GM12872 (cell line): ENCODE results near the gene GABBR2.

Experiments used
- TF ChIP-seq, protein P1 (sequence below): IDR thresholded peaks from 3 replicates; pipeline ENCODE4 v1.5.1; 2011; ENCODE audit warnings: low read depth, mild to moderate bottlenecking, low read length, moderate library complexity; ENCODE audit not compliant: insufficient read depth

Gene GABBR2

DNA sequence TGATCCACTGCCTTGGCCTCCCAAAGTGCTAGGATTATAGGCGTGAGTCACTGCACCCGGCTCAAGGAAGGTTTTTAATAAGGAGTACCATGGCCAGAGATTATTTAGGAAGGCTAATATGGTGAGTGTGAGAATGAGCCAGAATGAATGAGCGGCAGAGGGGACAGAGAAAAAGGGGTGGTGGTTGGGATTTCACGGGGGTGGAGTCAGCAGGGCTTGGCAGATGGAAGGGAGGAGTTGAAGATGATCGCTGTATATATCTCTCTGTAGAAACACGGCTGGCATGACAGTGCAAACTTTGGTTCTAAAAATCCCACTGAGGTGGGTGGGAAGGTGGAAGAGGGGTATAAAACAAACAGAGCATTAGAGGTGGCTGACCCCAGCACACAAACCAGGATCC, 276.6 kb downstream of the GABBR2 start:
- TF ChIP-seq, protein P1, sequence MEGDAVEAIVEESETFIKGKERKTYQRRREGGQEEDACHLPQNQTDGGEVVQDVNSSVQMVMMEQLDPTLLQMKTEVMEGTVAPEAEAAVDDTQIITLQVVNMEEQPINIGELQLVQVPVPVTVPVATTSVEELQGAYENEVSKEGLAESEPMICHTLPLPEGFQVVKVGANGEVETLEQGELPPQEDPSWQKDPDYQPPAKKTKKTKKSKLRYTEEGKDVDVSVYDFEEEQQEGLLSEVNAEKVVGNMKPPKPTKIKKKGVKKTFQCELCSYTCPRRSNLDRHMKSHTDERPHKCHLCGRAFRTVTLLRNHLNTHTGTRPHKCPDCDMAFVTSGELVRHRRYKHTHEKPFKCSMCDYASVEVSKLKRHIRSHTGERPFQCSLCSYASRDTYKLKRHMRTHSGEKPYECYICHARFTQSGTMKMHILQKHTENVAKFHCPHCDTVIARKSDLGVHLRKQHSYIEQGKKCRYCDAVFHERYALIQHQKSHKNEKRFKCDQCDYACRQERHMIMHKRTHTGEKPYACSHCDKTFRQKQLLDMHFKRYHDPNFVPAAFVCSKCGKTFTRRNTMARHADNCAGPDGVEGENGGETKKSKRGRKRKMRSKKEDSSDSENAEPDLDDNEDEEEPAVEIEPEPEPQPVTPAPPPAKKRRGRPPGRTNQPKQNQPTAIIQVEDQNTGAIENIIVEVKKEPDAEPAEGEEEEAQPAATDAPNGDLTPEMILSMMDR: no peak

DNA sequence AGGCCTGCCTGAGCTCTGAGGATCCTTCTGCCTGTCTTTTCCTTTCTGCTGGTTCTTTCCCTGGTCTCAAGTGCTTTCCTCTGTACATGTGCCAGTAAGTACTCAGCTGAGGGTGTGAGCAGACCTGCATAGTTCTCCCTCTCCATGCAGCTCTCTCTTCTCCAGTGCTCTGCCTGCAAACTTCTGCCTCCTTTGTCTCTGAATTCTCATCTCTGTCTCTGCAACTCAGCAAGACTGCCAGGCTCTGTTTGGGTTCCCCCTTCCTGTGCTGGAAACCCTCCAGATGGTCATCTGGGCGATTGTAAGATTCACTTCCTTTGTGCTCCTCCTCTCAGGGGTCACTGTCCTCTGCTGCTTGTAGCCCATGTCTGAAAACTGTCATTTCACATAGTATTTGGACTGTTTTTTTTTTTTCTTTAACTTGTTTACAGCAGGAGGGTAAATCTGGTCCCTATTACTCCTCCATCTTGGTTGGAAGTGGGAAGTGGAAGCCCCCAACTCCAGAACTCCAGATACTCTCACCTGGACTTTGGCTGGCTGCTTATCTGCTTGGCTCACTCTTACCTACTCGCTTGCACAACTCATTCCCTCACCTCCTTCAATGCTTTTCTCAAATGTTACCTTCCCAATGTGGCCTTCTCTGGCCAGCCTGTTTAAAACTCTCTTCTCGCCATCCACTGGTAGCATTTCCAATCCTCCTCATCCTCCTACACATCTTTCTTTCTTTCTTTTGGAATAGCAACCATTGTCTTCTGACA, 278.0 kb downstream of the GABBR2 start:
- TF ChIP-seq, protein P1: no peak

DNA sequence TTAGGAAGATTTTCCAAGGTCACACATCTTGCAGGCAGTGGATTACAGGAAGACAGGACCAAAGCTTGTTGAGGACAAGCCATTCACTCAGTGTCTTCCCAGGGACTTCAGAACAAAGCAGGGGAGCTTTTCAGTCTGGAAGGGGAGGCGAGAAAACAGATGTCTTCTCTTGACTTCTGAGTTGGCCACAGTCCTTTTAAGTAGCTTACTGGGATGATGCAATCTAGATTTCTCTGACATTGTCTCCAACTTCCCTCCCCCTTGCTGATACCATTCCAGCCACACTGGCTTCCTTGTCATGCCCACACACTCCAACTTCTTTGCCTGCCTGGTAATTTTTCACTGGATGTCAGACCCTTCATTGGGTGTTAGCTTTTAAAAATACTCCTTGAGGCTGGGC, 279.1 kb downstream of the GABBR2 start:
- TF ChIP-seq, protein P1: no peak

DNA sequence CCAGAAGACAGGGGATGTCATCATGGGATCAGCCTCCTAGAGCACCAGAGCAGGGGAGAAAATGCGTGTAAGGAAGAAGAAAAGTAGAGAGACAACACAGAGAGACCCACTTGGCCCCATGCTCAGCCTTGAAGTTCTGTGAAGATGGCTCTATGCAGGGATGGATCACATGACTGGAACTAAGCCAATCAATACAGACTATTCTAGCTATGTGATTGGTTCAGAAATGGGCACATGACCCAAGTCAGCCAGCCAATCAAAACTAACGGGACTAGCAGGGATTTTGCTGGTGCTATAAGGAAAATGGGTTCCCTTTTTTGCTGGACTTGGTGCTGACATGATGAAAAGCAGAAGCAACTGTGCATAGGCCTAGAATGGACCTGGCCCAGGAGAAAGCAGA, 280.3 kb downstream of the GABBR2 start:
- TF ChIP-seq, protein P1: no peak

DNA sequence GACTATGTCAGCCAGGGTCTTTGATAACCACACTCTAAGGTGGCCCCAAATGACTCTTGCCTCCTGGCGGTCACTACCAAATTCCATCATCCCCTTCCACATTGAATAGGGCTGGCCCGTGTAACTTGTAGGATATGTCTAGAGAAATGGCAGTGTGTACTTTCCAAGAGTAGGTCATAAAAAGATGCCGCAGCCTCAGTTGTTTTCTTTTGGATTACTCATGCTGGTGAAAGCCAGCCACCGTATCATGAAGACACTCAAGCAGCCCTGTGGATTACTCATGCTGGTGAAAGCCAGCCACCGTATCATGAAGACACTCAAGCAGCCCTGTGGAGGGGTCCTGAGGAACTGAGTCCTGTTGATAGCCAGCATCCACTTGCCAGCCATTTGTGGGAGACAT, 281.2 kb downstream of the GABBR2 start:
- TF ChIP-seq, protein P1: no peak

DNA sequence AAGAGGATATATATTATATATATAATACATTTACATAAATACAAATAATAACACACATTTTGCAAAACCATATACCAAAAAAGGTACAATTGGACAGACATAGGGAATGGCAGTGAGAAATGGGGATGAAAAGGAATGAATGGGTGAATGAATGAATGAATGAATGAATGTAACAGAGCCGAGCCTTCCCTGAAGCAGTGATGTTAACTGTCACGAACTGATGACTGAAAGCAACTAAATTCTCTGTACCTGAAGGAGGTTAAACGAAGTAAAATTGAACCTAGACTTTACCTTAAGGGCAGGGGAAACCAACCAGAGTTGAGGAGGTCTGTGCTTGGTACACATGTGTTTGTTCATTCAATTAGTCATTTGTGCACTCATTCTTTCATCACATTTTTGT, 283.7 kb downstream of the GABBR2 start:
- TF ChIP-seq, protein P1: no peak

DNA sequence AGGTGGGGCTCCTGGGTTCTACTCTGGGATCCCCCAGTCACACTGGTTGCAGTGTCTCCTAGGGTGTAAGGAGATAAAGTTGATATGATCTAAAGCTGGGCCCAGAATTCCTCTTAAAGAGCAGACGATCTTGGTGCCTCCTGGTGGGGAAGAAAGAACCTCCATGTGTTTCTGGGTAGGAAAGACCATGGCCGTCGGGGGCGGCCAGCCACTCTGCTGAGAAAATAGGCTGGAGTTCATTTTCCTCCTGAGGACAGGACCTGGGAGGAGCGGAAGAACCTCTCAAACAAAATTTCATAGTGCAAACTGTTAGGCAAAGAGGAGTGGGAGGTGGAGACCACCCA, 289.5 kb downstream of the GABBR2 start:
- TF ChIP-seq, protein P1: no peak
